ENCODE data around the gene SPPL3.

- TF ChIP-seq CTCF (IDR thresholded peaks at IDR 0.05), result no peak
- TF ChIP-seq ZFX (IDR thresholded peaks at IDR 0.05; ENCODE audit: borderline replicate concordance), result no peak
These were observed 105.5 kb downstream of the SPPL3 start for GRCh38 chr12:120798696-120799095.

Data from 22Rv1 (cell line).